IMR-90 (cell line): ENCODE data around the gene COL25A1. TPM values are rescaled to one million over a fixed set of nuclear protein-coding genes. Genes with fewer than 3 reads are reported as not detected.

Experiments
- ATAC-seq: fragments of 200-7000 bp; cut with Tn5 transposase; 2 replicates; pipeline ENCODE4 v1.9.1; 2020; ENCODE audit warnings: low read depth, mild to moderate bottlenecking, moderate library complexity
- BruUV-seq: library from RNA; stranded (reverse); fragments of 400-500 nt; replicated peaks from 2 replicates; lab custom pipeline; 2021; lab: Mats Ljungman, UMichigan
- CTCF ChIA-PET: fragments of 300-600 bp; formaldehyde crosslinking; extraction: SDS; loops from one replicate; lab custom pipeline; 2021; ENCODE audit warnings: antibody characterized with exemption; lab: Yijun Ruan, JAX
- POLR2A ChIA-PET: fragments of 300-600 bp; sonication (Branson Sonifier 250); formaldehyde crosslinking; loops from one replicate; lab custom pipeline; 2022; ENCODE audit warnings: antibody characterized with exemption; ENCODE audit not compliant: unreplicated experiment; lab: Charles Lee
- DNase-seq: peaks from one replicate; pipeline ENCODE4 v3.0.0; 2013
- H2AFZ ChIP-seq: replicated peaks from 2 replicates; pipeline ENCODE3; 2013; ENCODE audit warnings: low read length, mild to moderate bottlenecking; ENCODE audit not compliant: poor library complexity
- H2AK5ac ChIP-seq: 2 replicates; pipeline ENCODE4 v1.6.1; 2013; ENCODE audit warnings: low read depth, low read length, inconsistent platforms
- H2AK9ac ChIP-seq: replicated peaks from 2 replicates; pipeline ENCODE3; 2013; ENCODE audit warnings: mild to moderate bottlenecking, low read depth, low read length, moderate library complexity; ENCODE audit not compliant: poor library complexity
- H2BK120ac ChIP-seq: 2 replicates; pipeline ENCODE4 v1.6.1; 2013; ENCODE audit warnings: low read depth, low read length, inconsistent platforms
- H2BK15ac ChIP-seq: 3 replicates; pipeline ENCODE4 v1.6.1; 2013; ENCODE audit warnings: low read depth, low read length, inconsistent platforms
- H2BK20ac ChIP-seq: 2 replicates; pipeline ENCODE4 v1.6.1; 2013; ENCODE audit warnings: low read depth, mild to moderate bottlenecking, inconsistent platforms, low read length, moderate library complexity
- H2BK5ac ChIP-seq: 2 replicates; pipeline ENCODE4 v1.6.1; 2013; ENCODE audit warnings: mild to moderate bottlenecking, low read depth, low read length, inconsistent platforms; ENCODE audit not compliant: poor library complexity, severe bottlenecking
- H3K14ac ChIP-seq: replicated peaks from 2 replicates; pipeline ENCODE4 v1.6.1; 2013; ENCODE audit warnings: low read depth, low read length, inconsistent platforms
- H3K18ac ChIP-seq: 2 replicates; pipeline ENCODE4 v1.6.1; 2013; ENCODE audit warnings: low read depth, low read length, control low read depth
- H3K23ac ChIP-seq: 2 replicates; pipeline ENCODE4 v1.6.1; 2013; ENCODE audit warnings: low read depth, low read length, inconsistent platforms
- H3K27ac ChIP-seq: 2 replicates; pipeline ENCODE4 v1.5.1; 2013; ENCODE audit warnings: mild to moderate bottlenecking, control low read depth, low read length; ENCODE audit not compliant: insufficient read depth
- H3K27me3 ChIP-seq: 2 replicates; pipeline ENCODE4 v1.6.1; 2013; ENCODE audit warnings: low read length; ENCODE audit not compliant: control insufficient read depth, insufficient read depth
- H3K36me3 ChIP-seq: 2 replicates; pipeline ENCODE4 v1.6.1; 2013; ENCODE audit warnings: low read length, mixed read lengths; ENCODE audit not compliant: control insufficient read depth, insufficient read depth
- H3K4ac ChIP-seq: 2 replicates; pipeline ENCODE4 v1.6.1; 2013; ENCODE audit warnings: low read depth, low read length, inconsistent platforms
- H3K4me1 ChIP-seq: 2 replicates; pipeline ENCODE4 v1.6.1; 2013; ENCODE audit warnings: low read length, mixed read lengths; ENCODE audit not compliant: control insufficient read depth, insufficient read depth
- H3K4me2 ChIP-seq: 2 replicates; pipeline ENCODE4 v1.6.1; 2013; ENCODE audit warnings: low read depth, mild to moderate bottlenecking, control low read depth, low read length, moderate library complexity
- H3K4me3 ChIP-seq: 2 replicates; pipeline ENCODE4 v1.5.1; 2013; ENCODE audit warnings: low read depth, mild to moderate bottlenecking, control low read depth, low read length, moderate library complexity; ENCODE audit not compliant: insufficient read depth
- H3K56ac ChIP-seq: 2 replicates; pipeline ENCODE4 v1.6.1; 2013; ENCODE audit warnings: low read length, inconsistent platforms; ENCODE audit not compliant: insufficient read depth; ENCODE audit errors: extremely low read depth
- H3K79me1 ChIP-seq, 2 experiments: 2 replicates each; pipeline ENCODE4 v1.6.1; 2013; ENCODE audit warnings: low read length in 2 of 2, inconsistent platforms in 1 of 2, low read depth in 1 of 2
- H3K9ac ChIP-seq: 2 replicates; pipeline ENCODE4 v1.6.1; 2013; ENCODE audit warnings: low read depth, low read length, control low read depth
- H3K9me1 ChIP-seq: 2 replicates; pipeline ENCODE4 v1.6.1; 2013; ENCODE audit warnings: low read length, inconsistent platforms; ENCODE audit not compliant: insufficient read depth
- H3K9me3 ChIP-seq: 2 replicates; pipeline ENCODE4 v1.6.1; 2013; ENCODE audit warnings: low read length; ENCODE audit not compliant: control insufficient read depth, insufficient read depth
- H4K20me1 ChIP-seq: 2 replicates; pipeline ENCODE4 v1.6.1; 2013; ENCODE audit warnings: low read length, inconsistent platforms; ENCODE audit not compliant: insufficient read depth
- H4K5ac ChIP-seq: 2 replicates; pipeline ENCODE4 v1.6.1; 2013; ENCODE audit warnings: mild to moderate bottlenecking, low read depth, low read length, control low read depth
- H4K8ac ChIP-seq, 2 experiments: 2 replicates each; pipeline ENCODE4 v1.6.1; 2013; ENCODE audit warnings: low read depth in 2 of 2, low read length in 2 of 2, control low read depth in 1 of 2, inconsistent platforms in 1 of 2
- H4K91ac ChIP-seq: 2 replicates; pipeline ENCODE4 v1.6.1; 2013; ENCODE audit warnings: low read depth, low read length, inconsistent platforms; ENCODE audit not compliant: insufficient read depth
- BHLHE40 ChIP-seq: fragments of 150-350 bp; IDR thresholded peaks from 2 replicates; pipeline ENCODE4 v1.6.1; 2016; ENCODE audit warnings: mild to moderate bottlenecking, low read depth, low read length
- CEBPB ChIP-seq: IDR thresholded peaks from 2 replicates; pipeline ENCODE4 v1.6.1; 2012; ENCODE audit warnings: low read depth, low read length, improper control_type of control experiment
- CHD1 ChIP-seq: IDR thresholded peaks from 2 replicates; pipeline ENCODE4 v1.6.1; 2012; ENCODE audit warnings: low read depth, low read length, improper control_type of control experiment
- FOS ChIP-seq: fragments of 150-350 bp; IDR thresholded peaks from 2 replicates; pipeline ENCODE4 v1.6.1; 2016; ENCODE audit warnings: low read depth, low read length
- MAFK ChIP-seq: IDR thresholded peaks from 2 replicates; pipeline ENCODE4 v1.6.1; 2012; ENCODE audit warnings: low read depth, low read length, improper control_type of control experiment
- MAZ ChIP-seq: IDR thresholded peaks from 2 replicates; pipeline ENCODE4 v1.6.1; 2012; ENCODE audit warnings: low read depth, mild to moderate bottlenecking, low read length, improper control_type of control experiment, moderate library complexity, borderline replicate concordance
- MXI1 ChIP-seq: IDR thresholded peaks from 2 replicates; pipeline ENCODE4 v1.6.1; 2012; ENCODE audit warnings: low read depth, mild to moderate bottlenecking, low read length, moderate library complexity, borderline replicate concordance
- NFE2L2 ChIP-seq: fragments of 150-350 bp; IDR thresholded peaks from 2 replicates; pipeline ENCODE4 v1.6.1; 2016; ENCODE audit warnings: low read depth, mild to moderate bottlenecking, low read length
- POLR2A ChIP-seq: IDR thresholded peaks from 2 replicates; pipeline ENCODE4 v1.6.1; 2012; ENCODE audit warnings: mild to moderate bottlenecking, low read depth, low read length
- RAD21 ChIP-seq: IDR thresholded peaks from 2 replicates; pipeline ENCODE4 v1.6.1; 2012; ENCODE audit warnings: low read length, improper control_type of control experiment
- RCOR1 ChIP-seq: IDR thresholded peaks from 2 replicates; pipeline ENCODE4 v1.6.1; 2012; ENCODE audit warnings: mild to moderate bottlenecking, low read length, improper control_type of control experiment; ENCODE audit not compliant: insufficient replicate concordance
- RFX5 ChIP-seq: IDR thresholded peaks from 2 replicates; pipeline ENCODE4 v1.8.0; 2012; ENCODE audit warnings: low read depth, mild to moderate bottlenecking, low read length, moderate library complexity
- SMC3 ChIP-seq: fragments of 150-350 bp; IDR thresholded peaks from 2 replicates; pipeline ENCODE4 v1.6.1; 2016; ENCODE audit warnings: low read depth, mild to moderate bottlenecking, antibody characterized with exemption, low read length, moderate library complexity
- WGBS, 2 experiments: methylation state at CpG; one replicate each; pipeline versions ENCODE4 v1.1.5 to v1.1.7; 2013; ENCODE audit warnings: missing lambda C conversion rate in 2 of 2; ENCODE audit not compliant: insufficient read length in 1 of 2; ENCODE audit errors: extremely low coverage in 2 of 2; 5-methylcytosine and 5-hydroxymethylcytosine counted together
- dilution Hi-C: fragments of 300-500 bp; cut with HindIII; formaldehyde crosslinking; loops from one replicate; pipeline ENCODE4 v1.14.3; 2018; ENCODE audit warnings: low sequenced_read_pairs; ENCODE audit not compliant: unreplicated experiment
- in situ Hi-C: fragments of 300-500 bp; cut with MboI; formaldehyde crosslinking; loops from 3 replicates; pipeline ENCODE4 v1.14.3; 2019; ENCODE audit warnings: low sequenced_read_pairs, inconsistent platforms, mixed read lengths
- intact Hi-C: fragments of 100-400 bp; cut with micrococcal nuclease; formaldehyde crosslinking; loops from 2 replicates; pipeline ENCODE4 v1.10.0; 2022
- polyA plus RNA-seq, 3 experiments: library from polyadenylated mRNA; depleted of rRNA; stranded (reverse); fragments of >200 nt; gene quantifications; 2 replicates each; pipeline ENCODE4 v1.2.3, GENCODE V29; 2012; ENCODE audit warnings: low replicate concordance in 1 of 3
- total RNA-seq: library from RNA; depleted of rRNA; stranded (reverse); fragments of >200 nt; gene quantifications from 2 replicates; pipeline ENCODE4 v1.2.3, GENCODE V29; 2012
- TF ChIP-seq, protein P1 (sequence below): fragments of 150-350 bp; IDR thresholded peaks from 2 replicates; pipeline ENCODE4 v1.6.1; 2017; ENCODE audit warnings: mild to moderate bottlenecking, antibody characterized with exemption, low read length, low read depth
- TF ChIP-seq, protein P2 (sequence below): conservative IDR thresholded peaks from 2 replicates; pipeline ENCODE4 v1.5.1; 2012; ENCODE audit warnings: mild to moderate bottlenecking, low read depth, low read length, improper control_type of control experiment
- TF ChIP-seq, protein P3 (sequence below): fragments of 150-350 bp; IDR thresholded peaks from 2 replicates; pipeline ENCODE4 v1.6.1; 2016; ENCODE audit warnings: low read depth, mild to moderate bottlenecking, low read length, moderate library complexity, borderline replicate concordance

Gene COL25A1
- total and polyA plus RNA-seq, 2 of the 4 experiments (the other 2 are of a cell fraction) = under 0.01 to 0.05 TPM

DNA sequence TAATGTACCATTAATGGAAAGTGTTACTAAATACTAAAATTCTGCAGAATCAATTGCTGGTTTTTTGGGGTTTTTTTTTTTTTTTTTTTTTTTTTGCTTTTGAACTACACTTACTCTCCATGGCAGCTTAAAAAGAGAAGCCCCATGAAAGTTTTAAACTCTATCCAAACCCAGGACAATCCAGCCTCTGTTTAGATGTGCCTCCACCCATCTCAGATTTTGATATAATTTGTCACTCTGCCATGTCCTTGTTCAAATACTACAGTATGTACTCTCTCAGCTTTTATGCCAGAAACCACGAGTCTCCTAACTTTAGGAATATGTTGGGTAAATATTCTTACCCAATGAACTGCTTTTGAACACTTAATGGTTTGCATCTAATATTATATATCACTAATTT is 84.2 kb downstream of the COL25A1 start:
- no peak overlapping the region for H3K4me3 ChIP-seq
- H4K91ac ChIP-seq = no peak overlapping the region
- no peak overlapping the region for H2AK9ac ChIP-seq
- no peak overlapping the region for H3K18ac ChIP-seq
- DNase-seq = no peak
- dilution Hi-C loops (no loop called here), intact Hi-C loops (no loop called here), in situ Hi-C loops (no loop called here)
- H3K14ac ChIP-seq = no peak overlapping the region
- no peaks in the 10 kb centered on the region for H4K20me1 ChIP-seq
- ATAC-seq = no peak
- no peak overlapping the region for H3K9ac ChIP-seq
- no peak for TF ChIP-seq RFX5
- TF ChIP-seq RAD21 = no peak
- TF ChIP-seq, protein P1, sequence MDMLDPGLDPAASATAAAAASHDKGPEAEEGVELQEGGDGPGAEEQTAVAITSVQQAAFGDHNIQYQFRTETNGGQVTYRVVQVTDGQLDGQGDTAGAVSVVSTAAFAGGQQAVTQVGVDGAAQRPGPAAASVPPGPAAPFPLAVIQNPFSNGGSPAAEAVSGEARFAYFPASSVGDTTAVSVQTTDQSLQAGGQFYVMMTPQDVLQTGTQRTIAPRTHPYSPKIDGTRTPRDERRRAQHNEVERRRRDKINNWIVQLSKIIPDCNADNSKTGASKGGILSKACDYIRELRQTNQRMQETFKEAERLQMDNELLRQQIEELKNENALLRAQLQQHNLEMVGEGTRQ = no peak
- no peak for TF ChIP-seq BHLHE40
- no peak for TF ChIP-seq MAFK
- no peak for TF ChIP-seq RCOR1
- TF ChIP-seq CEBPB = no peak
- TF ChIP-seq SMC3 = no peak
- TF ChIP-seq FOS = no peak
- TF ChIP-seq, protein P2, sequence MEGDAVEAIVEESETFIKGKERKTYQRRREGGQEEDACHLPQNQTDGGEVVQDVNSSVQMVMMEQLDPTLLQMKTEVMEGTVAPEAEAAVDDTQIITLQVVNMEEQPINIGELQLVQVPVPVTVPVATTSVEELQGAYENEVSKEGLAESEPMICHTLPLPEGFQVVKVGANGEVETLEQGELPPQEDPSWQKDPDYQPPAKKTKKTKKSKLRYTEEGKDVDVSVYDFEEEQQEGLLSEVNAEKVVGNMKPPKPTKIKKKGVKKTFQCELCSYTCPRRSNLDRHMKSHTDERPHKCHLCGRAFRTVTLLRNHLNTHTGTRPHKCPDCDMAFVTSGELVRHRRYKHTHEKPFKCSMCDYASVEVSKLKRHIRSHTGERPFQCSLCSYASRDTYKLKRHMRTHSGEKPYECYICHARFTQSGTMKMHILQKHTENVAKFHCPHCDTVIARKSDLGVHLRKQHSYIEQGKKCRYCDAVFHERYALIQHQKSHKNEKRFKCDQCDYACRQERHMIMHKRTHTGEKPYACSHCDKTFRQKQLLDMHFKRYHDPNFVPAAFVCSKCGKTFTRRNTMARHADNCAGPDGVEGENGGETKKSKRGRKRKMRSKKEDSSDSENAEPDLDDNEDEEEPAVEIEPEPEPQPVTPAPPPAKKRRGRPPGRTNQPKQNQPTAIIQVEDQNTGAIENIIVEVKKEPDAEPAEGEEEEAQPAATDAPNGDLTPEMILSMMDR = no peak
- TF ChIP-seq, protein P3, sequence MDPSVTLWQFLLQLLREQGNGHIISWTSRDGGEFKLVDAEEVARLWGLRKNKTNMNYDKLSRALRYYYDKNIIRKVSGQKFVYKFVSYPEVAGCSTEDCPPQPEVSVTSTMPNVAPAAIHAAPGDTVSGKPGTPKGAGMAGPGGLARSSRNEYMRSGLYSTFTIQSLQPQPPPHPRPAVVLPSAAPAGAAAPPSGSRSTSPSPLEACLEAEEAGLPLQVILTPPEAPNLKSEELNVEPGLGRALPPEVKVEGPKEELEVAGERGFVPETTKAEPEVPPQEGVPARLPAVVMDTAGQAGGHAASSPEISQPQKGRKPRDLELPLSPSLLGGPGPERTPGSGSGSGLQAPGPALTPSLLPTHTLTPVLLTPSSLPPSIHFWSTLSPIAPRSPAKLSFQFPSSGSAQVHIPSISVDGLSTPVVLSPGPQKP = no peak
- no peak for TF ChIP-seq MXI1
- no peak for TF ChIP-seq CHD1
- TF ChIP-seq POLR2A = no peak
- no peak for TF ChIP-seq NFE2L2
- no peak for TF ChIP-seq MAZ
- no peak overlapping the region for H3K23ac ChIP-seq
- no peak overlapping the region for H2BK120ac ChIP-seq
- no peak overlapping the region for H2BK15ac ChIP-seq
- H3K56ac ChIP-seq = no peak overlapping the region
- H3K4ac ChIP-seq = no peak overlapping the region
- no peak overlapping the region for H2BK5ac ChIP-seq
- H3K9me3 ChIP-seq = no peaks in the 10 kb centered on the region
- no peak overlapping the region for H2AK5ac ChIP-seq
- H4K5ac ChIP-seq = no peak overlapping the region
- no peak overlapping the region for H3K4me2 ChIP-seq
- H4K8ac ChIP-seq = no peak overlapping the region
- H2AFZ ChIP-seq = no peak overlapping the region
- POLR2A ChIA-PET = no interaction called here
- BruUV-seq = no TSS peak
- H3K36me3 ChIP-seq = no peaks in the 10 kb centered on the region
- no peaks in the 10 kb centered on the region for H3K9me1 ChIP-seq
- CTCF ChIA-PET = no interaction called here
- H3K79me1 ChIP-seq = no peaks in the 10 kb centered on the region
- H3K4me1 ChIP-seq = no peaks in the 10 kb centered on the region
- H3K27ac ChIP-seq = no peak overlapping the region
- no peaks in the 10 kb centered on the region; the same call in 1 of the 2 replicates for H3K27me3 ChIP-seq
- no CpG with 5 or more reads among the region's 1 CpG for WGBS, 2 experiments
- H2BK20ac ChIP-seq = no peak overlapping the region
